Kidney epithelial cell (primary cell): ENCODE results near the gene NMB. TPM values are rescaled to one million over a fixed set of nuclear protein-coding genes. Genes with fewer than 3 reads are reported as not detected.
"Not testable (repeated sequence)": the region's sequence is repeated elsewhere in the genome, so short reads cannot be mapped to it uniquely, and the experiment has no call there.

Experiments used
- DNase-seq: peaks from one replicate; pipeline ENCODE4 v3.0.0-alpha.2; 2010; ENCODE audit warnings: low read depth
- H3K27me3 ChIP-seq: 2 replicates; pipeline ENCODE4 v1.6.0; 2011; ENCODE audit warnings: low read length; ENCODE audit not compliant: control insufficient read depth, insufficient read depth
- H3K36me3 ChIP-seq: 2 replicates; pipeline ENCODE4 v1.5.1; 2011; ENCODE audit warnings: low read length; ENCODE audit not compliant: control insufficient read depth, insufficient read depth
- H3K4me3 ChIP-seq: 2 replicates; pipeline ENCODE4 v1.5.1; 2011; ENCODE audit warnings: low read depth, mild to moderate bottlenecking, control low read depth, low read length
- total RNA-seq: library from RNA; depleted of rRNA; stranded (reverse); fragments of >200 nt; gene quantifications from 2 replicates; pipeline ENCODE4 v1.2.3, GENCODE V29; 2015
- TF ChIP-seq, protein P1 (sequence below): IDR thresholded peaks from 2 replicates; pipeline ENCODE4 v1.5.1; 2011; ENCODE audit warnings: mild to moderate bottlenecking, moderate library complexity, low read length, control low read depth, inconsistent platforms; ENCODE audit not compliant: insufficient read depth, poor library complexity, severe bottlenecking

NMB gene
- total RNA-seq, 1 donor from 2014 or later = 6.3 TPM

DNA sequence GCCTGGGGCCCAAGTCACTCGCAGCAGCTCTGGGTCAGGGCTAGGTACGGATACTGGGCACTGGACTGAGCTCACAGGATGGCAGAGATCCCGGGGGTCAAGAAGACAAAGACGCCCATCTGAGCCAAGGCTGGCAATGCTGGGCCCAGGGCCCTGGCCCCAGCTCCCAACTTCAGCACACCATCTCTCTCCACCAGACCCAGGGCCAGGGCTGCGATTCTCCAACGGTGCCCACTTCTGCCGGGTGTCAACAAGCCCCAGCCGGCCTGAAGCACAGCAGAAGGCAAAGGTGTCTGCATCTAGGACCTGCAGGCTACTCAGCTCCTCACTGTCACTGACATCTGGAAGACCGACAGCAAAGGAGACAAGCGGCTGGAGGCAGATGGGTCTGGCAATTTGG is 12.5 kb downstream of the NMB start:
- DNase-seq = no peak
- TF ChIP-seq, protein P1, sequence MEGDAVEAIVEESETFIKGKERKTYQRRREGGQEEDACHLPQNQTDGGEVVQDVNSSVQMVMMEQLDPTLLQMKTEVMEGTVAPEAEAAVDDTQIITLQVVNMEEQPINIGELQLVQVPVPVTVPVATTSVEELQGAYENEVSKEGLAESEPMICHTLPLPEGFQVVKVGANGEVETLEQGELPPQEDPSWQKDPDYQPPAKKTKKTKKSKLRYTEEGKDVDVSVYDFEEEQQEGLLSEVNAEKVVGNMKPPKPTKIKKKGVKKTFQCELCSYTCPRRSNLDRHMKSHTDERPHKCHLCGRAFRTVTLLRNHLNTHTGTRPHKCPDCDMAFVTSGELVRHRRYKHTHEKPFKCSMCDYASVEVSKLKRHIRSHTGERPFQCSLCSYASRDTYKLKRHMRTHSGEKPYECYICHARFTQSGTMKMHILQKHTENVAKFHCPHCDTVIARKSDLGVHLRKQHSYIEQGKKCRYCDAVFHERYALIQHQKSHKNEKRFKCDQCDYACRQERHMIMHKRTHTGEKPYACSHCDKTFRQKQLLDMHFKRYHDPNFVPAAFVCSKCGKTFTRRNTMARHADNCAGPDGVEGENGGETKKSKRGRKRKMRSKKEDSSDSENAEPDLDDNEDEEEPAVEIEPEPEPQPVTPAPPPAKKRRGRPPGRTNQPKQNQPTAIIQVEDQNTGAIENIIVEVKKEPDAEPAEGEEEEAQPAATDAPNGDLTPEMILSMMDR = no peak
- Histone ChIP-seq H3K36me3 (peaks cover 6% of the 10 kb centered on the region), H3K27me3 (no peaks in the 10 kb centered on the region), H3K4me3 (no peak overlapping the region)

DNA sequence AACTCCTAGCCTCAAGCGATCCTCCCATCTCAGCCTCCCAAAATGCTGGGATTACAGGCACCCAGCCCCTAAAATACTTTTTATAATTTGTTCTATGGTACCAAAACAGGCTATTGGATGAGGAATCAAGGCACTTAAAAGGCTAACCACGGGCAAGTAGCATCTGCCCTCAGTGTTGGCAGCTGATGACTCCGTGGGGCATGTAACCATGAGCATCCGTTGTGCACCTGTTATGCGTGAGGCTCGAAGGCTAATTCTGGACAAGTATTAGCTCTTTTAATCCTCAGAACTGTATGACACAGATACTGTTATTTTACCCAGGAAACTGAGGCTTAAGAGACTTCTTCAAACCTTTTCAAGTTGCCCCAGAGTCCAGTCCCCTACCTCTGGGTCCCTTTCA is 14.2 kb downstream of the NMB start:
- Histone ChIP-seq H3K4me3 (no peak overlapping the region), H3K36me3 (peaks cover 3% of the 10 kb centered on the region), H3K27me3 (no peaks in the 10 kb centered on the region)
- DNase-seq = no peak
- TF ChIP-seq, protein P1 = no peak

DNA sequence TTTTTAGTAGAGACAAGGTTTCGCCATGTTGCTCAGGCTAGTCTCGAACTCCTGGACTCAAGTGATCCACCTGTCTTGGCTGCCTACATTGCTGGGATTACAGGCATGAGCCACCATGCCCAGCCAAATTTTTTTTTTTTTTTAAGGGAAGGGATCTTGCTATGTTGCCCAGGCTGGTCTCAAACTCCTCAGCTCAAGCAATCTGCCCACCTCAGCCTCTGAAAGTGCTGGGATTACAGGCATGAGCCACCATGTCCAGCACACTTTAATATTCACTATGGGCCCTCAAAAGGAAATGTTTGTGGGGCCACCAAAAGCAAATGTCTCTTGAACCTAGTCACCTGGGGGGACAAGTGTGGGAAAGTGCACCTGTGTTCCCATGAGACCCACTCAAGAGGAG is 15.4 kb downstream of the NMB start:
- not testable (repeated sequence) for H3K27me3 ChIP-seq, H3K4me3 ChIP-seq, DNase-seq, H3K36me3 ChIP-seq

DNA sequence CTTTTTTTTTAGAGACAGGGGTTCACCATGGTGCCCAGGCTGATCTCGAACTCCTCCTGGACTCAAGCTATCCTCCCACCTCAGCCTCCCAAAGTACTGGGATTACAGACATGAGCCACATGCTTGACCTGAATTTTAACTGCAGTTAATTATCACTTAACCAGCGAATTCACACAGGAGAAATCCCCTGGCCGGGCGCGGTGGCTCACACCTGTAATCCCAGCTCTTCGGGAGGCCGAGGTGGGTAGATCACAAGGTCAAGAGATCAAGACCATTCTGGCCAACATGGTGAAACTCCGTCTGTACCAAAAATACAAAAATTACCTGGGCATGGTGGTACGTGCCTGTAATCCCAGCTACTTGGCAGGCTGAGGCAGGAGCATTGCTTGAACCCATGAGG is 16.1 kb downstream of the NMB start:
- not testable (repeated sequence) for H3K4me3 ChIP-seq, H3K36me3 ChIP-seq, H3K27me3 ChIP-seq, DNase-seq

DNA sequence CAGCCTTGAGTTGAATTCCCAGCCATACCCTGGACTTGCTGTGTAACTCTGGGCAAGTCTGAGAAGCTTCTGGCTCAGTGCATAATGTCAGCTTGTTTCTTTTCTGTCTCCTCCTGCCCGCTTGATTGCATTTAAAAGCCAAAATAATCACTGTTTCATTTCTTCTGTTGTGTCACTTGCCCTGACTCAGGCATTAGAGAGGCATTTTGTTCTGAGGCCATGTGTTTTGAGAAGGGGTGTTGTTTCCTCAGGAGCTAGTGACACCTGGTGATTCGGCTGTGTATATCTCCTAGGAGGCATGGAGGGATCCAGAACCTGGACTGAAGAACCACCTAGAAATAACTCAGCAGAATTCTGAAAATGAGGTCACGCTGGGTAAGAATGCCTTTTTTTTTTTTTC is 19.9 kb downstream of the NMB start:
- Histone ChIP-seq H3K4me3 (no peak overlapping the region), H3K36me3 (no peaks in the 10 kb centered on the region), H3K27me3 (no peaks in the 10 kb centered on the region)
- TF ChIP-seq, protein P1 = peak; percentile 18
- no peak for DNase-seq

DNA sequence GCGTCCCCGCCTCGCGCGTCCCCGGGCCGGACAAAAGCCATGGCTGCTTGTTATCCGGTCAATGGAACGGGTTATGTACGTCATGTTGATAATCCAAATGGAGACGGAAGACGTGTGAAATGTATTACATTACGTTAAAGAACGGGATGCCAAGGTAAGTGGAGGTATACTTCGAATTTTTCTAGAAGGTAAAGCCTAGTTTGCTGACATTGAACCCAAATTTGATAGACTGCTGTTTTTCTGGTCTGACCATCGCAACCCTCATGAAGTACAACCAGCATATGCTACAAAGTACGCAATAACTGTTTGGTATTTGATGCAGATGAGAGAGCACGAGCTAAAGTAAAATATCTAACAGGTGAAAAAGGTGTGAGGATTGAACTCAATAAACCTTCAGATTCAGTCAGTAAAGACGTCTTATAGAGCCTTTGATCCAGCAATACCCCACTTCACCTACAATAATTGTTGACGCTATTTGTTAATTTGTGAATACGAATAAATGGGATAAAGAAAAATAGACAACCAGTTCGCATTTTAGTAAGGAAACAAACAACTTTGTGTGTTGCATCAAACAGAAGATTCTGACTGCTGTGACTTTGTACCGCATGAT is 23.7 kb downstream of the NMB start:
- DNase-seq = no peak
- peak overlapping the region; percentile 55 for H3K4me3 ChIP-seq

More for the DNA sequence above, 23.7 kb downstream of the NMB start:
- H3K36me3 ChIP-seq = no peaks in the 10 kb centered on the region
- H3K27me3 ChIP-seq = no peaks in the 10 kb centered on the region
- TF ChIP-seq, protein P1 = no peak
